22Rv1 (cell line): Measurements from ENCODE around the gene RGS3.

Experiments
- H3K27ac ChIP-seq: fragments of 450-650 bp; 2 replicates; pipeline ENCODE4 v1.5.1; 2017
- ZFX ChIP-seq: fragments of 450-650 bp; IDR thresholded peaks from 2 replicates; pipeline ENCODE4 v1.6.1; 2017; ENCODE audit warnings: antibody characterized with exemption, borderline replicate concordance
- TF ChIP-seq, protein P1 (sequence below): fragments of 450-650 bp; IDR thresholded peaks from 2 replicates; pipeline ENCODE4 v1.5.1; 2017; ENCODE audit warnings: mild to moderate bottlenecking

Gene RGS3

DNA sequence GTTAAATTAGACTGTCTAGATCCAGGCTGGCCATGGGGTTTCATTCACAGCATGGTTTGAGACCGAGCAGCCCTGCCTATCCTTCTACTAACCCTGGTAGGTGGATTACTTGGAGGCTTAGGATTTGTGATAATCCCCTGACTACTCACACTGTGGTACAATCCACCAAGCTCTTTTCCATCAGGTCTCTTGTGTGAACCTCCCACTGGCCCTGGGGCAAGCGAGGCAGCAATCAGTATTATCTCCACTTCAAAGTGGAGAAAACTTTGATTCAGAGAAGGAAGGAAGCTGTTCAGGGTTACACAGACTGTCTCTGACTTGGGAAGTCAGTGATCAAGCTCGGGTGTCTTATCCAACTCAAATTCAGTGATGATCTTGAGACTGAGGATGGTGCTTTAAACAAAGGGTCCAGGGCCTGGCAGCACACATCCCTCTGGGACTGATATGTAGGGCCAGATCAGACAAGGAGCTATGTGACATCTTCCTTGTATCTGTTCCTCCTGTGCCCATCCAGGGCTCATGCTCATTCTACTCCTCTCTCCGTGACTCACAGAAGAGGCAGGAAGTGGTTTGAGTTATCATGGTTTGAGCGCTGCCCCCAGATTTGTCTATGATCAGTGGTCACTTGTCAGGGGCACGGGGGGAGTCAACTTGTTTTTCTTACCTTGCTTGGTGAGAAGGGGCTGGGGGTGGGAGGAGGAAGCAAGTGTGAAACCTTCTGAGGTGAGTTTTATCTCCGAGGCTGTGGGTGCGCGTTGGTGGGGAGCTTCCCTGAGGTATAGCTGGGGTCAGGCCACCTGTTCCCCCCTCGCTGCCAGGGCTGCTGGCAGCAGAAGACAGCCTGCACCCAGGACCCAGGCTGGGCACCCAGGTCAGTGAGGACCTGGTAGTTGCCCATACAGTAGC is 48.6 kb downstream of the RGS3 start:
- TF ChIP-seq, protein P1, sequence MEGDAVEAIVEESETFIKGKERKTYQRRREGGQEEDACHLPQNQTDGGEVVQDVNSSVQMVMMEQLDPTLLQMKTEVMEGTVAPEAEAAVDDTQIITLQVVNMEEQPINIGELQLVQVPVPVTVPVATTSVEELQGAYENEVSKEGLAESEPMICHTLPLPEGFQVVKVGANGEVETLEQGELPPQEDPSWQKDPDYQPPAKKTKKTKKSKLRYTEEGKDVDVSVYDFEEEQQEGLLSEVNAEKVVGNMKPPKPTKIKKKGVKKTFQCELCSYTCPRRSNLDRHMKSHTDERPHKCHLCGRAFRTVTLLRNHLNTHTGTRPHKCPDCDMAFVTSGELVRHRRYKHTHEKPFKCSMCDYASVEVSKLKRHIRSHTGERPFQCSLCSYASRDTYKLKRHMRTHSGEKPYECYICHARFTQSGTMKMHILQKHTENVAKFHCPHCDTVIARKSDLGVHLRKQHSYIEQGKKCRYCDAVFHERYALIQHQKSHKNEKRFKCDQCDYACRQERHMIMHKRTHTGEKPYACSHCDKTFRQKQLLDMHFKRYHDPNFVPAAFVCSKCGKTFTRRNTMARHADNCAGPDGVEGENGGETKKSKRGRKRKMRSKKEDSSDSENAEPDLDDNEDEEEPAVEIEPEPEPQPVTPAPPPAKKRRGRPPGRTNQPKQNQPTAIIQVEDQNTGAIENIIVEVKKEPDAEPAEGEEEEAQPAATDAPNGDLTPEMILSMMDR: no peak
- TF ChIP-seq ZFX: no peak
- no peak overlapping the region for H3K27ac ChIP-seq

DNA sequence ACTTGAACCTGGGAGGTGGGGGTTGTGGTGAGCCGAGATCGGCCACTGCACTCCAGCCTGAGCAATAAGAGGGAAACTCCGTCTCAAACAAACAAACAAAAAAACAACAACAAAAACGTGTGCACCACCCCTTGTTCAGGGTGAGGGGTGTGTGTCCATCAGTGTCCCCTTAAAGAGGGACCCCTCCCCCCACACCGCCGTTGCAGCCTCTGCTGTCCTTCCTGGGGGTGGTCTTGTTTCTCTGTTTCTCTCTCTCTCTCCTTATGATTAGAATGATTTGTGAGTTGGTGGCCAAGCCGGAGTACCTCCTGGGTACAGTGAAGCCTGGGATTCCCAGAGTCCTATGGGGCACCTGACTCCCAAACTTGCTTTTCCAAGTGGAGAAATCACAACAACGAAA is 49.6 kb downstream of the RGS3 start:
- TF ChIP-seq, protein P1: no peak
- TF ChIP-seq ZFX: no peak
- no peak overlapping the region for H3K27ac ChIP-seq

DNA sequence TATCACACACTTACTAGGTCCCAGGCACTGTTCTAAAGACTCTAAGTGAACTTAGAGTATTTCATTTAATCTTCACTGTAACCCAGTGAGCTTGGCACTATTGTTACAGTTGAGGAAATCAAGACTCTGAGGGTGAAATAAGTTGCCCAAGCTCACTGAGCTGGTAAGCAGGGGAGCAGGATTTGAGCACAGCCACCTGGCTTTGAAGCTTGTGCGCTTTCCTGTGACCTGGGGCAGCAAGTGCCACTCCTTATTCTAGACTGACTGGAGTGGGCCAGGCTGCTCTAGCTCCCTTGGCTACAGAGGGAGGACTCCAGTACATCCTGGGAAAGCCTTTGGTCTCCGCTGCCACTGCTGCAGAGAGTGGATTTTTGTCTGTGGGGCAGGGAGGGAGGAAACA is 50.0 kb downstream of the RGS3 start:
- no peak overlapping the region for H3K27ac ChIP-seq
- TF ChIP-seq, protein P1: no peak
- no peak for TF ChIP-seq ZFX

DNA sequence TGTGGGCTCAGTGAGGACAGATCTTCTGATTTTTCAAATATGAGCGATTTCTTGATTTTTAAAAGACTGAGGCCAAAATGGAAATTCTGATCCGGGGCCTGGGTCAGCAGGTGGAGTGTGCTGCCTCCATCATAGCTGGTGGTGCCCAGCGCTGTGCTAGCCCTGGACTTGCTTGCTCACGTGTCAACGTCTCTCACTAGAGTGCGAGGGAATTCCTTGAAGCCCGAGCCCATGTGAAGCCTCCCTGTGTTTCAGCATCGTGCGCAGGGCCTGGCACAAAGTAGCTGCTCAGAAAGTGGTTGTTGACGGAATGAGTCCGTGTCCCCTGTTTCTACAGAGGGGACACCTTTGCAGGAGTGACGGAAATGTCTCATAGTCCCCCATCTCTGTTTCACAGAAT is 50.5 kb downstream of the RGS3 start:
- no peak overlapping the region for H3K27ac ChIP-seq
- no peak for TF ChIP-seq ZFX
- TF ChIP-seq, protein P1: no peak

DNA sequence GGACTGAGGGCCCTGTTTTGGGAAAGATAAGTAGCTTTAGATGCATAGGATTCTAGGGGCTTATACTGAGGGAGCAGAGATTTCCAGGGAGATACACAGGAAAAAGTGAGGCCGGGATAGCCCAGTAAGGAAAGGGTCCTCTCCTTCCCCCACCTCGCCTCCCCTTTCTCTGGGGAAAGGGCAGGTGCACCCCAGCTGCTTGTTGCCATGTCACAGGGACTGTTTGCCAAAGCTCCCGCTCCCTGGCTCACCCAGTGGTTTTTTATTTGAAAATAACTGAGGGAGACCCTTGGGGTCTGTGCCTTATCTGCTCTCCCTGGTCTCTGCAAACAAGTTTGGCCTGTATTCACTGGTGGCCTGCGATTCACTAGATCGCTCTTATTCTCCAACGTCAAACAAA is 51.2 kb downstream of the RGS3 start:
- TF ChIP-seq, protein P1: no peak
- no peak for TF ChIP-seq ZFX

DNA sequence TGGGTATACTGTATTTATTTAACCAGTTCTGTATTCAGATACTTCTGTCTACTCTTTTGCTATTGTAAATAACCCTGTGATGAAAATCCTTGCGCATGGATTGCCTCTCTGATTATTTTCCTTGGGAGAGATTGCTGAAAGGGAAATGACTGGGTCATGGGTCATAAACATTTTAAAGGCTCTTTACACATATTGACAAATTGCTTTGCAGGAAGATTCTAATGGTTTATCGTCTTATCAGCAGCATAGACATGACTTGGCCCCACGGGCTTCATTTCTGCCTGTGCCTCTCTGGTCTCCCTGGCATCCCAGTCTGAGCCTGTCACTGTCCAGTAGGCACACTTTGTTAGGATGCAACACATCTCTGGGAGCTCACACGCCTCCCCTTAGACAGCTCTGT is 52.3 kb downstream of the RGS3 start:
- TF ChIP-seq, protein P1: no peak
- TF ChIP-seq ZFX: no peak
- no peak overlapping the region for H3K27ac ChIP-seq

More for the DNA sequence above, 51.2 kb downstream of the RGS3 start:
- no peak overlapping the region for H3K27ac ChIP-seq

DNA sequence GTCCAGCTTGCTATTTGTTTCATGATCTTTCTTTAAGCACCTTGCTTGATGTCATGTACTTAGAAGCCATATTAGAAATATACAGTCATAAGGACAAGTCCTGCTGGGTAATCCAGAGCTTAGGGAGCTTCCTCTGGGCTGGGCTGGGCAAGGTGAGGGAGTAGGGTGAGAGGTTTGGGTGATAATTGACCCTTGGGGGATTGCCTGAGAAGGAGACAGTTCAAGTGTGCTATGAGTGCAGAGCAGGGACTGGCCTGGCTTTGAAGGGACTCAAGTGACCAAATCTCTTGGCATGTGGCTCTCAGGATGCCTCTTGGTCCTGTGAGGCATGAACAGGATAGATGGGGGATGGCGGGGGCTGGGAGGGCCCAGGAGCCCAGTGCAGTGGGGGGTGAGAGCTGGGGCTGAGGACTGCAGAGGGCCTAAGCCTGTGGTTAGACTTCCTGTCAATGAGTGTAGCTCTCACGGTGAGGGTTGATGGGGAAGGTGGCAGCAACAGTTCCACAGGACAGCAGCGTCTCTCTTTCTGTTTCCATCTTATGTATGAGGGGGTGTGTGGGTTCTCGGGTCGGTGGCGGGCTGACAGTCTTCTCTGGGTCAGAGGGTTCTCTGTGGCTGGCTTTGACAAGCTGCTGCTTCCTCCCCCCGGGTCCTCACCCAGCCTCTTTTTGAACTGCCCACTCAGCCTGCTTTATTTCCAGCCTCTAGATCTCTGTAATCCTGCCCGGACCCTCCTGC is 53.5 kb downstream of the RGS3 start:
- H3K27ac ChIP-seq: no peak overlapping the region
- TF ChIP-seq ZFX: no peak
- TF ChIP-seq, protein P1: no peak
